Fibroblast of skin of right biceps (primary cell): ENCODE data around the gene PABPC1L.

Experiments
- DNase-seq: peaks from one replicate; pipeline ENCODE4 v3.0.0-alpha.2; 2013

Gene PABPC1L

DNA sequence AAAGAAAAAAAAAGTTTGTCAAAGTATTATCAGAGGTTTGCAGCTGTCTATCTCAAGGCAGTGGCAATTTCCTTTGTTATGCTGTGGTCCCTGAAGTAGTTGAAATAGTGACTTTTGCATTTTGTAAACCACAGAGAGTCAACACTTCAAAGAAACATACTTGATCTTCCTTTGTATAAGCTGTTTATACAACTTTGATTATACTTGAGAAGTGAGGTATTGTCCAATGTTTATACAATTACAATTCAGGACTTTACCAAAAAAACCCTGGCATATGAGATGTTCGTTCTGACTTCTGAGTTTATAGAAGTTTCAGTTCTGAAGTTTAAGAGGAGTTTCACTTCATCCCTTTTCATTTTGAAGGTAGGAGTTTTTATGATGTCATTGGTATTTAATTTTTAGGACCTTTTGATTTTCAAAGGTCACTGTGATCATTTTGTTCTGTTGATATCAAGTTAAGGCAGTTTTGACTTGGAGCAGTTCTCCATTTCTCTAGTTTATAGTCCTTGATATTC is 60.4 kb downstream of the PABPC1L start:
- DNase-seq = no peak

DNA sequence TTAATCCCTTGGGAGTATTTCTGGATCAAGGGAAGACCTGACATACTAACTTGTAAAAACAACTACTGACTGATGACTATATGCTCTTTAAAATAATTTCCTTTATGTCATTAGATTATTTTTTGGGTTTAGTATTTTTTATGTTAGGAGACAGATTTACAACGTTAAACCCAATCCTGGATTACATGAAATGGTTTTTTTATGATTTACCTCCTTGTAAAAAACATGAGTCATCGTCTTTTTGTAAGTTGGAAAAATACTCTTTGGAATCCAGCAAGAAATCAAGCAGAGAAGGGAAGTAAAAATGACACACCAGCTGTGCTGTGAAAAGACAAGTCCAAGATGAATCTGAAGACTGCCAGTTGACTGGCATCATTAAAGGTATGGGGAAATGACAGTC is 63.2 kb downstream of the PABPC1L start:
- no peak for DNase-seq

DNA sequence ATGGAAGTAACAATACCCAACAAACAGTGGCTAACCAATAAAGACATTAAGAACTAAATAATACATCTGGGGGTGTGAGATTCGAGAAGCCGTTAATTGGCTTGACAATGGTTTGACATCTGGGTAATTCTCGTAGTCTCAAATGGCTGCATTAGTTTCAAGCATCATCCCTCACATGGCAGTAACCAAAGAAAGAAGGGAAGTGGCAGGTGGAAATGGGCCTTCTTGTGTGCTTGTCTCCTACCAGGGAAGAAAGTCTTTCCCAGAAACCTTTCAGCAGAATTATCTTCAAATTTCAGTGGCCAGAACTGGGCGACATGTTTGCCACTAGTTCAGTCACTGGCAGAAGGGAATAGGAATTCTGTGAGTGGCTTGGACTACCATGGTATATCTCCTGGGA is 66.8 kb downstream of the PABPC1L start:
- DNase-seq = no peak

DNA sequence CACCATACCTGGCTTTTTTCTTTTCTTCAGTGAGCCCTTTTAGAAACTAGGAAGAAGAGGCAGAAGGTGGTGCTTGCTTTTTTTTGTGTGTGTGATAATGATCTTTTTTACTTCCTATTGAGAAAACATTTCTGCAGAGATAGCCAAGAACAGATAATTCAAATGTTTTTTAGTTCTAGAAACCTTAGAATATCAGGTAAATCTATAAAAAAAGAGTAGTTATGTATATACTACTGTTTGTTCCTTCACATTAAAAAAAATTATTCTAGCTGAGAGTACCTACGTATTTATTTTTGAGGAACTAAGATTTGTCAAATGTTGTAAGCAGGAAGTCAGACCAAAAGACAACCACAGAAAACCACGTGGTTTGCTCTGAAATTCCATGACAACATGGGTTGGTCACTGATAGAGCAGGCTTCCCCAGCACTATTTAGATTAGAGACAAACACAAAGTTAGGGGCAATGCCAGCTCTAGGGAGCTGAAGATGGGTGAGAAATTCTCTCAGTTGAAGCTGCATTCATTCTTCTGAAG is 69.3 kb downstream of the PABPC1L start:
- DNase-seq = no peak

DNA sequence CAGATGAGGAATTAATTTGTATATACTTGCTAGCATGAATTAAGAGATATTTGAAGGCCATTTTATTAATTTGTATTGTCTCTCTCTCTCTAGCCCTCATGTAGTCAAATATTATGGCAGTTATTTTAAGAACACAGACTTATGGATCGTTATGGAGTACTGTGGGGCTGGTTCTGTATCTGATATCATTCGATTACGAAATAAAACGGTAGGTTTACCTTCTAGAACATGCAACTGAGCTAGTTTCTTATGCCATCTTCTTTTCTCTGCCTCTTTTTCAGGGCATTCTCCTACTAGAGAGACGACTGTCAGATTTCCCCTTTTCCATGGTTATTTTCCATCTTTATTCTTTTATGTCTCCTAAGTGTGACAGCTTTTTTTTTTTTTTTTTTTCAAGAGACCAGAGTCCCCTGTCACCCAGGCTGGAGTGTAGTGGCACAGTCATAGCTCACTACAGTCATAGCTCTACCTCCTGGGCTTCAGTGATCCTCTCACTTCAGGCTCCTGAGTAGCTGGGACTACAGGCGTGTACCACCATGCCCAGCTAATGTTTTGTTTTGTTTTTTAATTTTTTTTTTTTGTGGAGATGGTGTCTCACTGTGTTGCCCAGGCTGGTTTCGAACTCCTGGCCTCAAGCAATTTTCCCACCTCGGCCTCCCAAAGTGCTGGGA is 72.0 kb downstream of the PABPC1L start:
- DNase-seq = no peak

DNA sequence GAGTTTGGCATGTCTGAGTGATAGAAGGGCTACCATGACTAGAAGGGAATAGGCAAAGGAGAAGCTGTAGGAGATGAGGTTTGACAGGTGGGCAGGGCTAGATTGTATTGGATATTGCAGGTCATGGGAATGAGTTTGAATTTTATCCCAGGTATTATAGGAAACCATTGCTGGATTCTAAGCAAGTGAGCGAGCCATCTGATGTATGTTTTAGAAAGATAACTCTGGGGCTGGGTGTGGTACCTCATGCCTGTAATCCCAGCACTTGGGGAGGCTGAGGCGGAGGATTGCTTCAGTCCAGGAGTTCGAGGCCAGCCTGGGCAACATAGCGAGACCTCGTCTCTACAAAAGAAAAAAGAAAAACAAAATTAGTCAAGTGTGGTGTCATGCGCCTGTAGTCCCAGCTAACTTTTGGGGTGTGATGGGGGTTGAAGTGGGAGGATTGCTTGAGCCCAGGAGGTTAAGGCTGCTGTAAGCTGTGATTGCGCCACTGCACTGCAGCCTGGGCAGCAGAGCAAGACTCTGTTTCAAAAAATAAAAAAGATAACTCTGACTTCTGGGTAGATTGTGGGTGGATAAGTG is 73.3 kb downstream of the PABPC1L start:
- no peak for DNase-seq

DNA sequence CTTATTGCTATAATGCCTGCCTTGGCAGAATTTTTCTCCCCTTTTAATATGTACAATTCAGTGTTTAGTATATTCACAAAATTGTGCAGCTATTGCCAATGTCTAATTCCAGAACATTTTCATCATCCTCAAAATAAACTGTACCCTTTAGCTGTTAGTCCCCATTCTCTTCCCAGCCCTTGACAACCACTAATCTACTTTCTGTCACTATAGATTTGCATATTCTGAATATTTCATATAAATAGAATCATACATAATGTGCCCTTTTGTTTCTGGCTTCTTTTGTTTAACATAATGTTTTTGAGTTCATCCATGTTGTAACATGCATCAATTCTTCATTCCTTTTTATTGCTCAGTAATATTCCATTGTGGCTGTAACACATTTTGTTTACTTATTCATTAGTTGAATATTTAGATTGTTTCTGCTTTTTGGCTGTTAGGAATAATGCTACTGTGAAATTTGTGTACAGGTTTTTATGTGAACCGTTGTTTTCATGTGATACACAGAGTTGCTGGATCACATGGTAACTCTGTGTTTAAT is 78.8 kb downstream of the PABPC1L start:
- no peak for DNase-seq
